Limb (tissue), 2 donors: ENCODE data around the gene HOXD10.

Experiments
- DNase-seq, 2 donors: peaks; one replicate each; pipeline ENCODE4 v3.0.0-alpha.2; 2016; ENCODE audit errors: extremely low spot score in 2 of 2

HOXD10 gene

GRCh38 chr2:176082525-176082823 lies 34.1 kb upstream of the HOXD10 start:
- no peak for DNase-seq

- peak in 1 of 2 donors; percentile 64 for DNase-seq
Observed at GRCh38 chr2:176082824-176083751, 33.5 kb upstream of the HOXD10 start.

- peak in 1 of 2 donors; percentile 56 for DNase-seq
Observed at GRCh38 chr2:176083796-176084261, 32.7 kb upstream of the HOXD10 start, which contains the start of gene EVX2. EVX2 (minus strand) TSS chr2:176083962; CDS start chr2:176083776, 186 bp downstream.

- DNase-seq: peak in 1 of 2 donors; percentile 51
Observed at GRCh38 chr2:176084611-176085119, 31.9 kb upstream of the HOXD10 start.

GRCh38 chr2:176085120-176085788 lies 31.3 kb upstream of the HOXD10 start:
- DNase-seq: peak in 1 of 2 donors; percentile 53

GRCh38 chr2:176085861-176086771 lies 30.5 kb upstream of the HOXD10 start:
- peak in 1 of 2 donors; percentile 84 for DNase-seq

- peak in 1 of 2 donors; percentile 30 for DNase-seq
Observed at GRCh38 chr2:176087330-176088047, 29.1 kb upstream of the HOXD10 start.

- peak; percentile 65 to 87 for DNase-seq
Observed at GRCh38 chr2:176088048-176088936, 28.3 kb upstream of the HOXD10 start.

- peak in 1 of 2 donors; percentile 25 for DNase-seq
Observed at GRCh38 chr2:176088937-176089842, 27.4 kb upstream of the HOXD10 start.

GRCh38 chr2:176089843-176090395 lies 26.7 kb upstream of the HOXD10 start:
- peak in 1 of 2 donors; percentile 33 for DNase-seq

- DNase-seq: no peak
Observed at GRCh38 chr2:176090862-176091261, 25.7 kb upstream of the HOXD10 start.

GRCh38 chr2:176091329-176092258 lies 25.0 kb upstream of the HOXD10 start:
- DNase-seq: no peak

- DNase-seq: peak in 1 of 2 donors; percentile 80
Observed at GRCh38 chr2:176092270-176093144, 24.1 kb upstream of the HOXD10 start, which contains the start of gene HOXD13. HOXD13 (plus strand) TSS chr2:176092721; CDS start chr2:176092891, 170 bp downstream.

GRCh38 chr2:176093145-176093897 lies 23.3 kb upstream of the HOXD10 start:
- DNase-seq: peak in 1 of 2 donors; percentile 62

GRCh38 chr2:176093898-176094249 lies 22.7 kb upstream of the HOXD10 start:
- no peak for DNase-seq
